Suprapubic skin (tissue), 4 donors: ENCODE results near the gene CDH11.

Experiments used
- EP300 ChIP-seq: sonication (generic); formaldehyde crosslinking; IDR thresholded peaks from one replicate; pipeline ENCODE4 v1.6.1; 2017; ENCODE audit warnings: antibody characterized with exemption
- POLR2A ChIP-seq, 2 donors: fragments of 450-650 bp; IDR thresholded peaks; one replicate each; pipeline ENCODE4 v1.6.1; 2017; ENCODE audit warnings: antibody characterized with exemption in 2 of 2, mild to moderate bottlenecking in 2 of 2, moderate library complexity in 2 of 2
- POLR2AphosphoS5 ChIP-seq, 3 donors: sonication (generic); formaldehyde crosslinking; IDR thresholded peaks; one replicate each; pipeline ENCODE4 v1.6.1; 2017; ENCODE audit warnings: antibody characterized with exemption in 3 of 3
- TF ChIP-seq, protein P1 (sequence below), 2 donors: fragments of 200-600 bp in 1 of 2; fragments of 450-650 bp in 1 of 2; sonication (generic) in 1 of 2; IDR thresholded peaks; one replicate each; pipeline ENCODE4 v1.5.1; 2016 to 2019; ENCODE audit warnings: antibody characterized with exemption in 2 of 2, mild to moderate bottlenecking in 1 of 2, moderate library complexity in 1 of 2

DNA sequence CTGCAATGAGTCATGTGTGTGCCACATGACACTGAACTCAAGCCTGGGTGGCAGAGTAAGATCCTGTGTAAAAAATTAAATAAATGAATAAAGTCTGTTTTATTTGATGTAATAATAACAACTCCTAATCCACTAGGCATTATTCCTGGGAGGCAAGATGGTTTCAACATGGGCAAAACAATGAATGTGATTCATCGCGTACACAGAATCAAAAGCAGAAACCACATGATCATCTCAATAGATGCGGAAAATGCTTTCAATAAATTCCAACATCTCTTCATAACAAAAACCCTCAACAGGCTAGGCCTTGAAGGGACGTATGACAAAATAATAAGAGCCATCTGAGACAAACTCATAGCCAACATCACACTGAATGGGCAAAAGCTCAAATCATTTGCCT lies 195.4 kb downstream of the CDH11 start:
- TF ChIP-seq POLR2AphosphoS5 (IDR thresholded peaks at IDR 0.05) (no peak), EP300 (no peak), POLR2A (IDR thresholded peaks at IDR 0.05) (no peak)
- TF ChIP-seq, protein P1, sequence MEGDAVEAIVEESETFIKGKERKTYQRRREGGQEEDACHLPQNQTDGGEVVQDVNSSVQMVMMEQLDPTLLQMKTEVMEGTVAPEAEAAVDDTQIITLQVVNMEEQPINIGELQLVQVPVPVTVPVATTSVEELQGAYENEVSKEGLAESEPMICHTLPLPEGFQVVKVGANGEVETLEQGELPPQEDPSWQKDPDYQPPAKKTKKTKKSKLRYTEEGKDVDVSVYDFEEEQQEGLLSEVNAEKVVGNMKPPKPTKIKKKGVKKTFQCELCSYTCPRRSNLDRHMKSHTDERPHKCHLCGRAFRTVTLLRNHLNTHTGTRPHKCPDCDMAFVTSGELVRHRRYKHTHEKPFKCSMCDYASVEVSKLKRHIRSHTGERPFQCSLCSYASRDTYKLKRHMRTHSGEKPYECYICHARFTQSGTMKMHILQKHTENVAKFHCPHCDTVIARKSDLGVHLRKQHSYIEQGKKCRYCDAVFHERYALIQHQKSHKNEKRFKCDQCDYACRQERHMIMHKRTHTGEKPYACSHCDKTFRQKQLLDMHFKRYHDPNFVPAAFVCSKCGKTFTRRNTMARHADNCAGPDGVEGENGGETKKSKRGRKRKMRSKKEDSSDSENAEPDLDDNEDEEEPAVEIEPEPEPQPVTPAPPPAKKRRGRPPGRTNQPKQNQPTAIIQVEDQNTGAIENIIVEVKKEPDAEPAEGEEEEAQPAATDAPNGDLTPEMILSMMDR (IDR thresholded peaks at IDR 0.05): no peak
